ENCODE data around the gene BEND6. TPM values are rescaled to one million over a fixed set of nuclear protein-coding genes. Genes with fewer than 3 reads are reported as not detected.

The BEND6 gene
- total RNA-seq, 1 experiment from 2014 or later: 1.8 TPM

GRCh38 chr6:56988145-56988544 is 33.2 kb downstream of the BEND6 start:
- H3K27me3 Mint-ChIP-seq (ENCODE audit: unreplicated experiment): no peaks in the 10 kb centered on the region
- CTCF ChIA-PET: interaction anchor here (0.7 kb wide), 1 partner anchor 131 kb away, joined by 4 read pairs; no protein-coding TSS in a partner anchor
- no peaks in the 10 kb centered on the region for H3K9me3 Mint-ChIP-seq (ENCODE audit: low read depth, unreplicated experiment)
- H3K4me1 Mint-ChIP-seq (ENCODE audit: low read depth, unreplicated experiment): no peaks in the 10 kb centered on the region
- BruUV-seq (replicated peaks): no TSS peak
- no peak for TF ChIP-seq CTCF (IDR thresholded peaks at IDR 0.05; ENCODE audit: unreplicated experiment)
- DNase-seq: no peak
- intact Hi-C loops (cut with micrococcal nuclease; ENCODE audit: unreplicated experiment): no loop called here
- H3K36me3 Mint-ChIP-seq (ENCODE audit: insufficient read depth, unreplicated experiment): no peaks in the 10 kb centered on the region
- no peak overlapping the region for H3K4me3 Mint-ChIP-seq (ENCODE audit: low read depth, unreplicated experiment)
- H3K27ac Mint-ChIP-seq (ENCODE audit: unreplicated experiment): no peak overlapping the region

DNA sequence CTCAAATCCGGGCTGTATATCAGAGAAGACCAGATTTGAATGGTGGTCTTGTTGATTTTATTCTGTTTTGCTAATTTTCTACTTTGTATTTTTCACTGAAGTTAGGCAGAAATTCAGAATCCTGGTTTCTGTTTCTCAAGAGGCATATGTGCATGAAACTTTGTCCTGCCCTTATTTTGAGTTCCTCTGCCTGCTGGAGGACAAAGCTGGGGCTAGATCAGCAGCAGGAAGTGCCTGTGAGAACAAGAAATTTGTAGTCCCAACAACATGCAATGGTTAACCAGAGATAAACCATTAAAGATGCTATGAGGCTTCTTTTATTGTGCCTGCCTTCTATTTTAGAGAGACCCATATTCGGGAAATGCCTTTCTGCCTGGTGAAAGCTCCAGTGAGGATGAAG is 37.1 kb downstream of the BEND6 start:
- Mint-ChIP-seq H3K4me3 (ENCODE audit: low read depth, unreplicated experiment) (no peak overlapping the region), H3K9me3 (ENCODE audit: low read depth, unreplicated experiment) (no peaks in the 10 kb centered on the region), H3K27ac (ENCODE audit: unreplicated experiment) (no peak overlapping the region), H3K27me3 (ENCODE audit: unreplicated experiment) (no peaks in the 10 kb centered on the region), H3K4me1 (ENCODE audit: low read depth, unreplicated experiment) (peaks cover 10% of the 10 kb centered on the region), H3K36me3 (ENCODE audit: insufficient read depth, unreplicated experiment) (no peaks in the 10 kb centered on the region)
- no TSS peak for BruUV-seq (replicated peaks)
- TF ChIP-seq CTCF (IDR thresholded peaks at IDR 0.05; ENCODE audit: unreplicated experiment): no peak
- intact Hi-C loops (cut with micrococcal nuclease; ENCODE audit: unreplicated experiment): no loop called here
- CTCF ChIA-PET: interaction anchor here (0.6 kb wide), 1 partner anchor 331 kb away, joined by 8 read pairs; no protein-coding TSS in a partner anchor
- DNase-seq: no peak

GRCh38 chr6:56992703-56993102 is 37.8 kb downstream of the BEND6 start:
- no TSS peak for BruUV-seq (replicated peaks)
- no peaks in the 10 kb centered on the region for H3K9me3 Mint-ChIP-seq (ENCODE audit: low read depth, unreplicated experiment)
- H3K4me3 Mint-ChIP-seq (ENCODE audit: low read depth, unreplicated experiment): no peak overlapping the region
- CTCF ChIA-PET: no interaction called here
- no peak overlapping the region for H3K27ac Mint-ChIP-seq (ENCODE audit: unreplicated experiment)
- DNase-seq: no peak
- no peaks in the 10 kb centered on the region for H3K27me3 Mint-ChIP-seq (ENCODE audit: unreplicated experiment)
- peaks cover 13% of the 10 kb centered on the region for H3K4me1 Mint-ChIP-seq (ENCODE audit: low read depth, unreplicated experiment)
- TF ChIP-seq CTCF (IDR thresholded peaks at IDR 0.05; ENCODE audit: unreplicated experiment): no peak
- no peaks in the 10 kb centered on the region for H3K36me3 Mint-ChIP-seq (ENCODE audit: insufficient read depth, unreplicated experiment)
- intact Hi-C loops (cut with micrococcal nuclease; ENCODE audit: unreplicated experiment): no loop called here

- no TSS peak for BruUV-seq (replicated peaks)
- intact Hi-C loops (cut with micrococcal nuclease; ENCODE audit: unreplicated experiment): no loop called here
- CTCF ChIA-PET: interaction anchor here (1.0 to 1.1 kb wide), 2 partner anchors 40 to 91 kb away, joined by 3 to 4 read pairs; partner anchors contain the start of gene BEND6
- DNase-seq: peak; percentile 4
- peaks cover 3% of the 10 kb centered on the region for H3K9me3 Mint-ChIP-seq (ENCODE audit: low read depth, unreplicated experiment)
- H3K36me3 Mint-ChIP-seq (ENCODE audit: insufficient read depth, unreplicated experiment): no peaks in the 10 kb centered on the region
- peak; percentile 34 for TF ChIP-seq CTCF (IDR thresholded peaks at IDR 0.05; ENCODE audit: unreplicated experiment)
- peaks cover 13% of the 10 kb centered on the region for H3K4me1 Mint-ChIP-seq (ENCODE audit: low read depth, unreplicated experiment)
- H3K27ac Mint-ChIP-seq (ENCODE audit: unreplicated experiment): no peak overlapping the region
- no peak overlapping the region for H3K4me3 Mint-ChIP-seq (ENCODE audit: low read depth, unreplicated experiment)
- no peaks in the 10 kb centered on the region for H3K27me3 Mint-ChIP-seq (ENCODE audit: unreplicated experiment)
Measured at GRCh38 chr6:56995347-56995902, 40.5 kb downstream of the BEND6 start.

All from Calu3 (cell line).